Ascending aorta (tissue), 2 donors: ENCODE results near the gene NTM. TPM values are rescaled to one million over a fixed set of nuclear protein-coding genes. Genes with fewer than 3 reads are reported as not detected.

ENCODE experiments used
- DNase-seq, 2 donors: peaks; one replicate each; pipeline ENCODE4 v3.0.0-alpha.2; 2019; ENCODE audit warnings: low spot score in 2 of 2
- H3K27ac ChIP-seq, 2 donors: fragments of 200-600 bp; sonication (generic); one replicate each; pipeline ENCODE4 v1.5.1; 2016 to 2017; ENCODE audit warnings: mild to moderate bottlenecking in 1 of 2
- H3K27me3 ChIP-seq: fragments of 200-600 bp; sonication (generic); one replicate; pipeline ENCODE4 v1.5.1; 2017
- H3K36me3 ChIP-seq, 2 donors: fragments of 200-600 bp; sonication (generic); one replicate each; pipeline ENCODE4 v1.5.1; 2016
- H3K4me1 ChIP-seq, 2 donors: fragments of 200-600 bp; sonication (generic); one replicate each; pipeline ENCODE4 v1.5.1; 2016 to 2017; ENCODE audit warnings: mild to moderate bottlenecking in 1 of 2
- H3K4me3 ChIP-seq, 2 donors: fragments of 200-600 bp; sonication (generic); one replicate each; pipeline ENCODE4 v1.5.1; 2016 to 2017; ENCODE audit warnings: mild to moderate bottlenecking in 1 of 2
- H3K9me3 ChIP-seq, 2 donors: fragments of 200-600 bp; sonication (generic); one replicate each; pipeline ENCODE4 v1.5.1; 2016
- intact Hi-C: fragments of 100-400 bp; cut with DNase I; formaldehyde crosslinking; loops from one replicate; pipeline ENCODE4 v1.15.1; 2023
- total RNA-seq: library from RNA; depleted of rRNA; stranded (reverse); fragments of >200 nt; gene quantifications from one replicate; pipeline ENCODE4 v1.1.0, GENCODE V29; 2016
- TF ChIP-seq, protein P1 (sequence below), 3 experiments: fragments of 200-600 bp in 2 of 3; fragments of 450-650 bp in 1 of 3; sonication (generic) in 2 of 3; IDR thresholded peaks; one replicate each; pipeline ENCODE4 v1.5.1; 2016 to 2019; ENCODE audit warnings: antibody characterized with exemption in 3 of 3, mild to moderate bottlenecking in 1 of 3, moderate library complexity in 1 of 3

NTM gene
- total RNA-seq, 1 donor from 2014 or later: not detected

DNA sequence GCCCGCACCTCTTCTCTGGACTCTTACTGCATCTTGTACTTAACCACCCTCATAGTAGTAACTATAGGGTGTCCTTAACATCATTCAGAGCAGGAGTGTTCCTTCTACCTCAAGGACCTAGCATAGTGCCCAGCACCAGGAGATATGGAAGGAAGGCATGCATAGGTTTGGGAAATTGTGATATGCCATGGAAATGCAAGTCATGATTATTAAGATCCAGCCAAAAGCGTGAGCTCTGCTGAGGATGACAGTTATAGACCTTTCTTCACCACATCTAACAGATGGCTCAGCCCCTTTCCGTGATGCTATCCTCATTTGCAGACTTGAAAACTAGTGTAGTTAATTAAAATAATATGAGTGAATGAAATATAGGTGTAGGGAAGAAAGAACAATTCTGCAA is 746.1 kb downstream of the NTM start:
- TF ChIP-seq, protein P1, sequence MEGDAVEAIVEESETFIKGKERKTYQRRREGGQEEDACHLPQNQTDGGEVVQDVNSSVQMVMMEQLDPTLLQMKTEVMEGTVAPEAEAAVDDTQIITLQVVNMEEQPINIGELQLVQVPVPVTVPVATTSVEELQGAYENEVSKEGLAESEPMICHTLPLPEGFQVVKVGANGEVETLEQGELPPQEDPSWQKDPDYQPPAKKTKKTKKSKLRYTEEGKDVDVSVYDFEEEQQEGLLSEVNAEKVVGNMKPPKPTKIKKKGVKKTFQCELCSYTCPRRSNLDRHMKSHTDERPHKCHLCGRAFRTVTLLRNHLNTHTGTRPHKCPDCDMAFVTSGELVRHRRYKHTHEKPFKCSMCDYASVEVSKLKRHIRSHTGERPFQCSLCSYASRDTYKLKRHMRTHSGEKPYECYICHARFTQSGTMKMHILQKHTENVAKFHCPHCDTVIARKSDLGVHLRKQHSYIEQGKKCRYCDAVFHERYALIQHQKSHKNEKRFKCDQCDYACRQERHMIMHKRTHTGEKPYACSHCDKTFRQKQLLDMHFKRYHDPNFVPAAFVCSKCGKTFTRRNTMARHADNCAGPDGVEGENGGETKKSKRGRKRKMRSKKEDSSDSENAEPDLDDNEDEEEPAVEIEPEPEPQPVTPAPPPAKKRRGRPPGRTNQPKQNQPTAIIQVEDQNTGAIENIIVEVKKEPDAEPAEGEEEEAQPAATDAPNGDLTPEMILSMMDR (IDR thresholded peaks at IDR 0.05): no peak
- Histone ChIP-seq H3K27me3 (no peaks in the 10 kb centered on the region), H3K27ac (no peak overlapping the region), H3K36me3 (no peaks in the 10 kb centered on the region), H3K4me3 (no peak overlapping the region), H3K4me1 (no peaks in the 10 kb centered on the region), H3K9me3 (no peaks in the 10 kb centered on the region)
- intact Hi-C loops: no loop called here
- DNase-seq: no peak

DNA sequence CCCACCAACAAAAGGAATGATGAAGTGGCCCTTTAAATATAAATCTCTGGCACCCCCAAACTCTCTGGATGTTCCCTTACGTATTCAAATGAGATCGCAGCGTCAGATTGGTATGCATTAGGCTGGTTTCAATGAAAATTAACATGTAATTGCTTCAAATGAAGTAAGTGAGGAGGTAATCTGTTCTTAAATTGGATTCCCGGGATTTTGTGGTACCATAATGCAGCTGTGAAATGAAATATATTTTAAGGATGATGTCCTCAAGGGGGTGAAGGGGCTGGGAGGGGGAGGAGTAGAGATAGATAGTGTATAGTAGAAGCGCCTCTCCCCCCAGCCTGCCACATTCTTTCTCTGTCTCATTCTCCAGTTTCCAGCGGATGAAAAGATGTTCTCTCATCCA is 748.2 kb downstream of the NTM start:
- no peak overlapping the region for H3K27ac ChIP-seq
- H3K36me3 ChIP-seq: no peaks in the 10 kb centered on the region
- H3K9me3 ChIP-seq: no peaks in the 10 kb centered on the region
- H3K27me3 ChIP-seq: no peaks in the 10 kb centered on the region
- H3K4me1 ChIP-seq: no peaks in the 10 kb centered on the region
- TF ChIP-seq, protein P1 (IDR thresholded peaks at IDR 0.05): no peak
- intact Hi-C loops: no loop called here
- DNase-seq: no peak
- no peak overlapping the region for H3K4me3 ChIP-seq

DNA sequence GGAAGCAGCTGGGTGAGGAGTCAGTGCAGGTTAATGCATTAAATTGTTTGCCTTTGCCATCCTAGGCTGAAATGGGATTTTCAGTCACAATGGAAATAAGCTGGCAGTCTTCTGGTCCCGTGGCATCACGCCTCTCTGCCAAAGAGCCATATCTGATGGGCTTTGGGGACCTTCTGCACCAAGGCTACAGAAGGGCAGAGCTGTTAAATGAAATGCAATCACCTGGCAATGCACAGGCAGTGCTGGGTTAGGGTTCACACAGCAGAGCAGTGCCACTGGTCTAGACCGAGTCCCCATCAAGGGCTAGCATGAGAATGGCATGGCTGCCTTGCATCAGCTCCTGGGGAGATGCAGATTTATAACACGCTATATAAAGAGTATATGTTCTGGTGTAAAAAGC is 749.2 kb downstream of the NTM start:
- no peak for DNase-seq
- H3K27ac ChIP-seq: no peak overlapping the region
- TF ChIP-seq, protein P1 (IDR thresholded peaks at IDR 0.05): no peak
- no peaks in the 10 kb centered on the region for H3K36me3 ChIP-seq
- H3K27me3 ChIP-seq: no peaks in the 10 kb centered on the region
- no peaks in the 10 kb centered on the region for H3K4me1 ChIP-seq
- no peak overlapping the region for H3K4me3 ChIP-seq
- intact Hi-C loops: no loop called here
- no peaks in the 10 kb centered on the region for H3K9me3 ChIP-seq

DNA sequence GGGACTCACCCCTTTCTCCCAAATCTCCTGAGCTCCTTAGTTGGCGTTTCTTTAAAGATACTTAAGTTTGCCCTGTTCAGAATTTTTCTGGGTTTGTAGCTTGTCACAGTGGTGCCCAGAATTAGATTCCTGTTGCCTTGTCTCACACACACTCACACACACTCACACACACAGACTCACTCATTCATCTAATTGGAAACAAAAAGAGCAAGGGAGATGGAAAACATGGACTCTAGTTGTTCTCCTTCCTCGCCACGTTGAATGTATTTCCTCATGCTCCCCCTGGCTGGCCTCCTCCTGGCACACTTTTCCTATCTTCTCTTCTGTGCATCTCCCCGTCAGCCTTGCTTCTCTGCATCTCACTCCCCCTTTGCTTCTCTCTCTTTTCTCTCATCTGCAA is 752.3 kb downstream of the NTM start:
- Histone ChIP-seq H3K27me3 (no peaks in the 10 kb centered on the region), H3K4me1 (no peaks in the 10 kb centered on the region), H3K9me3 (no peaks in the 10 kb centered on the region), H3K36me3 (no peaks in the 10 kb centered on the region), H3K27ac (no peak overlapping the region), H3K4me3 (no peak overlapping the region)
- no peak for DNase-seq
- TF ChIP-seq, protein P1 (IDR thresholded peaks at IDR 0.05): no peak
- intact Hi-C loops: no loop called here

DNA sequence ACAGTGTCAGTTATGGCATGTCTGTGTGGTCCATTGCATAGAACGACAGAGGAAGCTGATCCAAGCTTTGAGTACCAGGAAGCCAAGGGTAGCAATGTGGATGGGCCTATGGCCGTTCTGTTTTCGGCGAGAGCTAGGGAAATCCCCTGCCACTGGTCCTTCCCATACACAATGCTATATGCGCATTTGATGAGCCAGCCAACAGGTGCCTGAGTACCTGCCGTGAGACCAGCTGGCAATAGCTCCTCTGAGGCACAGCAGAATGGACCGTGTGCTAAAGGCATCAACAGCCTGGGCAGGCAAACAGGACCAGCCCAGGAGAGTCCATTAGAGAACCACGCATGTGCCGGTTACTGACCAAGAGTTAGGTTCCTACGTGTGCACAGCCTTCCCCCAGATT is 753.0 kb downstream of the NTM start:
- TF ChIP-seq, protein P1 (IDR thresholded peaks at IDR 0.05): no peak
- Histone ChIP-seq H3K27ac (no peak overlapping the region), H3K27me3 (no peaks in the 10 kb centered on the region), H3K36me3 (no peaks in the 10 kb centered on the region), H3K4me1 (no peaks in the 10 kb centered on the region), H3K9me3 (no peaks in the 10 kb centered on the region), H3K4me3 (no peak overlapping the region)
- intact Hi-C loops: no loop called here
- DNase-seq: no peak
